Heart right ventricle (tissue), 16 donors: Measurements from ENCODE around the gene LARP4. TPM values are rescaled to one million over a fixed set of nuclear protein-coding genes. Genes with fewer than 3 reads are reported as not detected.
A peak's percentile ranks its signal among the peaks of the same experiment; 100 is the strongest.
"Not testable (repeated sequence)": the region's sequence is repeated elsewhere in the genome, so short reads cannot be mapped to it uniquely, and the experiment has no call there.

ENCODE experiments used
- ATAC-seq, 8 donors: fragments of 200-7000 bp; cut with Tn5 transposase; one replicate each; pipeline ENCODE4 v1.9.1; 2020; ENCODE audit warnings: mild to moderate bottlenecking in 8 of 8, moderate library complexity in 8 of 8, moderate number of reproducible peaks in 1 of 8
- DNase-seq, 2 donors: peaks; one replicate each; pipeline ENCODE4 v3.0.0-alpha.2; 2020
- H3K27ac ChIP-seq, 10 donors: fragments of 200-600 bp; sonication (generic) in 2 of 10; one replicate each; pipeline versions ENCODE4 v1.5.0 to v1.8.0; 2020 to 2022; ENCODE audit warnings: mild to moderate bottlenecking in 3 of 10
- H3K27me3 ChIP-seq, 7 donors: fragments of 200-600 bp; one replicate each; pipeline ENCODE4 v1.8.0; 2021 to 2022; ENCODE audit warnings: mild to moderate bottlenecking in 2 of 7
- H3K36me3 ChIP-seq, 9 donors: fragments of 200-600 bp; sonication (generic) in 1 of 9; one replicate each; pipeline versions ENCODE4 v1.5.0 to v1.8.0; 2020 to 2022; ENCODE audit warnings: mild to moderate bottlenecking in 2 of 9
- H3K4me1 ChIP-seq, 9 donors: fragments of 200-600 bp; sonication (generic) in 1 of 9; one replicate each; pipeline versions ENCODE4 v1.5.0 to v1.8.0; 2020 to 2022; ENCODE audit warnings: mild to moderate bottlenecking in 4 of 9
- H3K4me3 ChIP-seq, 10 donors: fragments of 200-600 bp; sonication (generic) in 2 of 10; one replicate each; pipeline versions ENCODE4 v1.5.0 to v1.8.0; 2020 to 2022; ENCODE audit warnings: mild to moderate bottlenecking in 7 of 10, moderate library complexity in 2 of 10
- H3K9me3 ChIP-seq, 11 donors: fragments of 200-600 bp in 10 of 11; sonication (generic) in 2 of 11; one replicate each; pipeline versions ENCODE4 v1.5.0 to v1.8.0; 2013 to 2022; ENCODE audit warnings: mild to moderate bottlenecking in 2 of 11, control low read depth in 1 of 11, moderate library complexity in 1 of 11
- CTCF ChIP-seq, 9 donors: fragments of 200-600 bp; sonication (generic) in 2 of 9; IDR thresholded peaks; one replicate each; pipeline versions ENCODE4 v1.5.0 to v1.8.0; 2021 to 2022; ENCODE audit warnings: antibody characterized with exemption in 9 of 9, mild to moderate bottlenecking in 5 of 9, moderate library complexity in 1 of 9
- WGBS, 2 donors: extraction: QIAGEN DNeasy Blood & Tissue Kit; methylation state at CpG; one replicate each; pipeline ENCODE4 v1.1.7; 2013; ENCODE audit warnings: inconsistent platforms in 1 of 2; 5-methylcytosine and 5-hydroxymethylcytosine counted together
- intact Hi-C, 10 donors: fragments of 100-400 bp; cut with DNase I; formaldehyde crosslinking; loops; one replicate each; pipeline versions ENCODE4 v1.11.1 to v1.14.2; 2022
- polyA plus RNA-seq, 2 donors: library from polyadenylated mRNA; stranded (reverse); fragments of 200-250 nt; gene quantifications; one replicate each; pipeline ENCODE4 v1.2.3, GENCODE V29; 2013
- total RNA-seq, 10 donors: library from RNA; stranded (reverse); fragmentation: NEBNext Ultra II Directional in 3 of 10; extraction: Animal tissue kit (Norgen Biotek cat#: 25700) in 3 of 10; gene quantifications; one replicate each; pipeline versions ENCODE4 v1.2.1 to v1.2.4, GENCODE V29; 2021 to 2023
- donor health status: Arrhythmogenic right ventricular cardiomyopathy.
- donor health status: ischemic (EF 13 %, LVEDD 7.1; RV severe dilation, severe dysfunction).
- donor health status: healthy with polysubstance abuse.
- donor health status: DM: no; HTN: yes; CAD: no.
- donor health status: DM: no; HTN: no; CAD: no.
- donor health status: ischemic (EF 25% LVEDD 6.9; RV normal size, moderate dysfunction).
- donor health status: ischemic (EF 25% LVEDD 5.7; RV mildly dilated, moderate dysfunction).
- donor health status: healthy.
- donor health status: DM: yes; HTN: yes; CAD: no.
- donor health status: Ischemic cardiomyopathy.
- donor health status: ischemic (EF 35%, LVEDD 5.7; RV mildly dilated, moderate dysfunction).
- donor health status: nonischemic (EF 11% LVEDD 7.7; RV severe dilation, severe dysfunction).
- donor health status: DM: yes; HTN: yes; CAD: no.
- donor health status: PGD.
- donor health status: ischemic (EF 29% LVEDD 5.4; RV normal size, mild dysfunction).
- donor health status: nonischemic (EF 23%, LVEDD 6.1; RV moderate dilation, normal function).

The LARP4 gene
- total and polyA plus RNA-seq, 12 donors = 6.9 to 75.7 (median 58.4) TPM

GRCh38 chr12:50387487-50387886 lies 13.2 kb upstream of the LARP4 start:
- Histone ChIP-seq H3K27me3 (no peaks in the 10 kb centered on the region), H3K4me1 (no peaks in the 10 kb centered on the region), H3K36me3 (no peaks in the 10 kb centered on the region), H3K9me3 (no peaks in the 10 kb centered on the region), H3K4me3 (no peak overlapping the region), H3K27ac (no peak overlapping the region)
- DNase-seq = no peak
- no peak for TF ChIP-seq CTCF (IDR thresholded peaks at IDR 0.05)
- intact Hi-C loops = no loop called here
- WGBS, 2 donors = 41% methylated on average over 5 of the region's 5 CpGs
- no peak for ATAC-seq

GRCh38 chr12:50387972-50388478 lies 12.7 kb upstream of the LARP4 start:
- no peak for DNase-seq
- H3K4me3 ChIP-seq = no peak overlapping the region
- no peak for TF ChIP-seq CTCF (IDR thresholded peaks at IDR 0.05)
- no peaks in the 10 kb centered on the region for H3K4me1 ChIP-seq
- no peak overlapping the region for H3K27ac ChIP-seq
- H3K27me3 ChIP-seq = no peaks in the 10 kb centered on the region
- WGBS, 2 donors = 66 to 72% methylated on average over 7 of the region's 7 CpGs
- H3K9me3 ChIP-seq = no peaks in the 10 kb centered on the region
- intact Hi-C loops = no loop called here
- ATAC-seq = no peak
- no peaks in the 10 kb centered on the region for H3K36me3 ChIP-seq

- ATAC-seq, H3K27ac ChIP-seq, H3K4me1 ChIP-seq, H3K4me3 ChIP-seq, H3K27me3 ChIP-seq, H3K9me3 ChIP-seq, H3K36me3 ChIP-seq, DNase-seq, intact Hi-C loops: not testable (repeated sequence)
- 88 to 92% methylated on average over 10 of the region's 10 CpGs for WGBS, 2 donors
These were observed 11.9 kb upstream of the LARP4 start for GRCh38 chr12:50388793-50389192.

- intact Hi-C loops = no loop called here
- no peaks in the 10 kb centered on the region for H3K36me3 ChIP-seq
- DNase-seq (no peak), ATAC-seq (peak in 1 of 8 donors; percentile 39)
- no peaks in the 10 kb centered on the region for H3K9me3 ChIP-seq
- H3K27me3 ChIP-seq = no peaks in the 10 kb centered on the region
- H3K4me3 ChIP-seq = no peak overlapping the region
- TF ChIP-seq CTCF (IDR thresholded peaks at IDR 0.05) = no peak
- 49 to 65% methylated on average over 3 of the region's 3 CpGs for WGBS, 2 donors
- no peaks in the 10 kb centered on the region for H3K4me1 ChIP-seq
- H3K27ac ChIP-seq = no peak overlapping the region
These were observed 10.4 kb upstream of the LARP4 start for GRCh38 chr12:50390316-50390741.

- Histone ChIP-seq H3K4me3 (no peak overlapping the region), H3K9me3 (no peaks in the 10 kb centered on the region), H3K4me1 (no peaks in the 10 kb centered on the region), H3K27me3 (no peaks in the 10 kb centered on the region), H3K36me3 (no peaks in the 10 kb centered on the region), H3K27ac (no peak overlapping the region)
- 73 to 77% methylated on average over 4 of the region's 4 CpGs for WGBS, 2 donors
- DNase-seq (no peak), ATAC-seq (no peak)
- no peak for TF ChIP-seq CTCF (IDR thresholded peaks at IDR 0.05)
- intact Hi-C loops = no loop called here
These were observed 6.1 kb upstream of the LARP4 start for GRCh38 chr12:50394469-50395029.
